GM06990 (cell line): ENCODE data around the gene CNOT6.
"Not testable (repeated sequence)": the region's sequence is repeated elsewhere in the genome, so short reads cannot be mapped to it uniquely, and the experiment has no call there.

Experiments used
- DNase-seq: peaks from one replicate; pipeline ENCODE4 v3.0.0-alpha.2; 2011; ENCODE audit not compliant: insufficient read length; ENCODE audit errors: extremely low read depth
- H3K27me3 ChIP-seq: replicated peaks from 2 replicates; pipeline ENCODE4 v1.6.0; 2011; ENCODE audit warnings: low read length; ENCODE audit not compliant: control insufficient read depth, insufficient read depth
- H3K36me3 ChIP-seq: 2 replicates; pipeline ENCODE4 v1.5.1; 2011; ENCODE audit warnings: low read length; ENCODE audit not compliant: control insufficient read depth, insufficient read depth
- H3K4me3 ChIP-seq: replicated peaks from 2 replicates; pipeline ENCODE4 v1.5.1; 2011; ENCODE audit warnings: low read depth, mild to moderate bottlenecking, control low read depth, low read length
- CTCF ChIP-seq: IDR thresholded peaks from 2 replicates; pipeline ENCODE4 v1.5.1; 2011; ENCODE audit warnings: low read length, control low read depth, mild to moderate bottlenecking, inconsistent platforms; ENCODE audit not compliant: insufficient read depth, poor library complexity, severe bottlenecking

Gene CNOT6

GRCh38 chr5:180525399-180525798 is 31.2 kb downstream of the CNOT6 start:
- no peak for TF ChIP-seq CTCF
- Histone ChIP-seq H3K36me3 (no peaks in the 10 kb centered on the region; the same call in 1 of the 2 replicates), H3K27me3 (no peaks in the 10 kb centered on the region), H3K4me3 (no peak overlapping the region)
- no peak for DNase-seq

DNA sequence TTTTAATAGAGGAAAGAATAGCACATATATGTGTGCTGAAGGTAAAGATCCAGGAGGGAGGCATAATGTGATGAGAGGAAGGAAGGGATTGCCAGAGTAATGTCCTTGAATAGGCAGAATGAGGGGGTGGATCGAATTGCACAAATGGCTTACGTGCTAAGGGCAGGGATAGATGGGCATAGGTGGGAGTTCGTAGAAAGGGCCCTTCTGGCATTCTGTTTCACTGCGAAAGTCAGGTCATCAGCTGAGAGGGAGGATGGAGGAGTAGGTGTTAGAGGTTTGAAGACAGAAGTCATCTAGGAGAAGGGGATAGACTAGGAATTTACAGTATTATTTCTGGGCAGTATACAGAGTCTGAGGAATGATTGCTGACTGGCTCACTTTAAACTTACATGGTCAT is 32.1 kb downstream of the CNOT6 start:
- Histone ChIP-seq H3K36me3 (no peaks in the 10 kb centered on the region; the same call in 1 of the 2 replicates), H3K27me3 (no peaks in the 10 kb centered on the region), H3K4me3 (no peak overlapping the region)
- no peak for DNase-seq
- TF ChIP-seq CTCF: no peak

- H3K27me3 ChIP-seq: no peaks in the 10 kb centered on the region
- no peak for TF ChIP-seq CTCF
- H3K36me3 ChIP-seq: peaks cover under 1% of the 10 kb centered on the region
- no peak overlapping the region for H3K4me3 ChIP-seq
- DNase-seq: no peak
These were observed 33.5 kb downstream of the CNOT6 start for GRCh38 chr5:180527659-180528058.

- not testable (repeated sequence) for H3K27me3 ChIP-seq, H3K36me3 ChIP-seq, DNase-seq, H3K4me3 ChIP-seq
These were observed 36.9 kb downstream of the CNOT6 start for GRCh38 chr5:180531036-180531585.

GRCh38 chr5:180532268-180532667 is 38.1 kb downstream of the CNOT6 start:
- no peak overlapping the region for H3K4me3 ChIP-seq
- no peak for TF ChIP-seq CTCF
- peaks cover 8% of the 10 kb centered on the region for H3K36me3 ChIP-seq
- DNase-seq: no peak
- no peaks in the 10 kb centered on the region for H3K27me3 ChIP-seq

DNA sequence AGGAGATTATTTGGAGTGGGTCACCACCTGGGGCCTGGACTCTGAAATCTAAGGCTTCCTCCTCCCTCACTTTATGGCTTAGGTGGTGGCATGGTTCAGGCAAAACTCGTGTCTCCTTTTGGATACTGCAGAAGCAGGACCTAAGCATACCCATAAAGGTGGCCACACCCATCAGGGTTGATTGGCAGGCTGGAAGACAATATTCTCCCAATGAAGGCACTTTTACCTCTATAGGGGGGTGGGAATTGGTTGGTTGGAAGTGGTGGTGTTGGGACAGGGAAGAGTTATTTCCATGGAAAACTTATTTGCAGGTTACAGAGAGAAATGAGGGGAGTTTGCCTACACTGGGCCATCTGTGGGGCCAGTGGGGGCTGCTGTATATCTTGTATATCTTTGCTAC is 39.7 kb downstream of the CNOT6 start:
- Histone ChIP-seq H3K4me3 (no peak overlapping the region), H3K27me3 (no peaks in the 10 kb centered on the region), H3K36me3 (peaks cover 8% of the 10 kb centered on the region)
- no peak for TF ChIP-seq CTCF
- no peak for DNase-seq
